K562 (cell line): ENCODE results near the gene HELZ2.

Experiments used
- POLR2A ChIP-seq: fragments of 450-650 bp; conservative IDR thresholded peaks from 2 replicates; pipeline ENCODE4 v1.6.1; 2016
- POLR2AphosphoS2 ChIP-seq: IDR thresholded peaks from 2 replicates; pipeline ENCODE4 v1.6.1; 2012; ENCODE audit warnings: low read length, improper control_type of control experiment
- RAD21 ChIP-seq, 2 experiments: fragments of 250-450 bp in 1 of 2; fragments of 450-650 bp in 1 of 2; sonication (Bioruptor Pico) in 1 of 2; formaldehyde crosslinking in 1 of 2; IDR thresholded peaks in 1 of 2; conservative IDR thresholded peaks in 1 of 2; 2 replicates each; pipeline versions ENCODE4 v1.4.0 to v1.8.0; 2020 to 2022; ENCODE audit warnings: mild to moderate bottlenecking in 2 of 2, moderate library complexity in 1 of 2
- SAFB ChIP-seq: fragments of 200-400 bp; formaldehyde crosslinking; IDR thresholded peaks from 2 replicates; pipeline ENCODE4 v1.6.1; 2017; ENCODE audit warnings: low read depth, low read length, borderline replicate concordance
- SRF ChIP-seq, 2 experiments: fragments of 250-450, 450-650 bp in 1 of 2; sonication (Bioruptor Pico) in 1 of 2; sonication (generic) in 1 of 2; formaldehyde crosslinking; IDR thresholded peaks; 2 replicates each; pipeline versions ENCODE4 v1.5.0 to v1.5.1; 2020 to 2022; ENCODE audit warnings: mild to moderate bottlenecking in 1 of 2, missing genetic modification reagents in 1 of 2
- TARDBP ChIP-seq: fragments of 450-650 bp; IDR thresholded peaks from 2 replicates; pipeline ENCODE4 v1.6.1; 2016
- ZNF146 ChIP-seq: IDR thresholded peaks from one replicate; pipeline ENCODE4 v1.6.1; 2018; ENCODE audit warnings: missing compliant biosample characterization; ENCODE audit not compliant: unreplicated experiment
- ZNF239 ChIP-seq: fragments of 250-450 bp; sonication (Bioruptor Pico); IDR thresholded peaks from 2 replicates; pipeline ENCODE4 v1.4.0; 2020; ENCODE audit warnings: mild to moderate bottlenecking
- TF ChIP-seq, protein P1 (sequence below): sonication (generic); formaldehyde crosslinking; IDR thresholded peaks from 2 replicates; pipeline ENCODE4 v1.8.1; 2022; ENCODE audit warnings: missing genetic modification reagents
- TF ChIP-seq, protein P2 (sequence below), 3 experiments: IDR thresholded peaks in 2 of 3; conservative IDR thresholded peaks in 1 of 3; 2 replicates each; pipeline ENCODE4 v1.5.1; 2011 to 2012; ENCODE audit warnings: low read length in 3 of 3, mild to moderate bottlenecking in 3 of 3, control low read depth in 2 of 3, improper control_type of control experiment in 1 of 3, inconsistent platforms in 1 of 3, low read depth in 1 of 3, mixed read lengths in 1 of 3, moderate library complexity in 1 of 3; ENCODE audit not compliant: insufficient read depth in 2 of 3
- TF ChIP-seq, protein P3 (sequence below): fragments of 450-650 bp; formaldehyde crosslinking; IDR thresholded peaks from 2 replicates; pipeline ENCODE4 v1.4.0; 2022; ENCODE audit warnings: mild to moderate bottlenecking, moderate library complexity

DNA sequence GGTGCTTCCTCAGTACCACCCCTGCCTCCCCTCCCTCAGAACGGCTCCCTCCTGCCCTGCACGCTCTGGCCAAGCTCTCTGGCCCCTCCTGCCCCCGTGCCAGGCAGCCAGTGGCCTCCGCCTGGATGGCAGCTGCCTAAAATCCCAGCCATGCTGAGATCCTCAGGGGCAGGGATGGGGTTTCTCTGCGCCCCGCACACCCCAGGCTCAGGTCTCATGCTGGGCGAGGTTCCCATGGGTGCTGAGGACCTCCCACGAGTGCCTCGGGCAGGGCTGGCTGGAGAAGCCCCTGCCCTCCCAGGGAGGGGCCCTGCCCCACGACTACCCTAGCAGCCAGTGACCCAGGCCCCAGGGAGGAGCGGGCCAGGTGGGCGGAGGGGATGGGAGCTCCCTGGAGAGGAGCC, 39.6 kb downstream of the HELZ2 start:
- TF ChIP-seq POLR2A (no peak), TARDBP (no peak), SRF (CRISPR knock-in tag; IDR thresholded peaks at IDR 0.05) (no peak), RAD21 (CRISPR knock-in tag; conservative IDR thresholded peaks at IDR 0.05 in 1 of 2, IDR thresholded peaks at IDR 0.05 in 1 of 2) (no peak), SAFB (no peak), ZNF239 (CRISPR knock-in tag) (no peak), POLR2AphosphoS2 (no peak), ZNF146 (CRISPR knock-in tag) (no peak)
- TF ChIP-seq, protein P1, sequence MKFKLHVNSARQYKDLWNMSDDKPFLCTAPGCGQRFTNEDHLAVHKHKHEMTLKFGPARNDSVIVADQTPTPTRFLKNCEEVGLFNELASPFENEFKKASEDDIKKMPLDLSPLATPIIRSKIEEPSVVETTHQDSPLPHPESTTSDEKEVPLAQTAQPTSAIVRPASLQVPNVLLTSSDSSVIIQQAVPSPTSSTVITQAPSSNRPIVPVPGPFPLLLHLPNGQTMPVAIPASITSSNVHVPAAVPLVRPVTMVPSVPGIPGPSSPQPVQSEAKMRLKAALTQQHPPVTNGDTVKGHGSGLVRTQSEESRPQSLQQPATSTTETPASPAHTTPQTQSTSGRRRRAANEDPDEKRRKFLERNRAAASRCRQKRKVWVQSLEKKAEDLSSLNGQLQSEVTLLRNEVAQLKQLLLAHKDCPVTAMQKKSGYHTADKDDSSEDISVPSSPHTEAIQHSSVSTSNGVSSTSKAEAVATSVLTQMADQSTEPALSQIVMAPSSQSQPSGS (CRISPR knock-in tag): 0 out of 2 replicates have a peak, but pooled peaks have one; percentile 15
- TF ChIP-seq, protein P2, sequence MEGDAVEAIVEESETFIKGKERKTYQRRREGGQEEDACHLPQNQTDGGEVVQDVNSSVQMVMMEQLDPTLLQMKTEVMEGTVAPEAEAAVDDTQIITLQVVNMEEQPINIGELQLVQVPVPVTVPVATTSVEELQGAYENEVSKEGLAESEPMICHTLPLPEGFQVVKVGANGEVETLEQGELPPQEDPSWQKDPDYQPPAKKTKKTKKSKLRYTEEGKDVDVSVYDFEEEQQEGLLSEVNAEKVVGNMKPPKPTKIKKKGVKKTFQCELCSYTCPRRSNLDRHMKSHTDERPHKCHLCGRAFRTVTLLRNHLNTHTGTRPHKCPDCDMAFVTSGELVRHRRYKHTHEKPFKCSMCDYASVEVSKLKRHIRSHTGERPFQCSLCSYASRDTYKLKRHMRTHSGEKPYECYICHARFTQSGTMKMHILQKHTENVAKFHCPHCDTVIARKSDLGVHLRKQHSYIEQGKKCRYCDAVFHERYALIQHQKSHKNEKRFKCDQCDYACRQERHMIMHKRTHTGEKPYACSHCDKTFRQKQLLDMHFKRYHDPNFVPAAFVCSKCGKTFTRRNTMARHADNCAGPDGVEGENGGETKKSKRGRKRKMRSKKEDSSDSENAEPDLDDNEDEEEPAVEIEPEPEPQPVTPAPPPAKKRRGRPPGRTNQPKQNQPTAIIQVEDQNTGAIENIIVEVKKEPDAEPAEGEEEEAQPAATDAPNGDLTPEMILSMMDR (IDR thresholded peaks at IDR 0.05 in 2 of 3, conservative IDR thresholded peaks at IDR 0.05 in 1 of 3; ENCODE audit: insufficient read depth in 2 of 3, low read depth in 1 of 3, low read length in 3 of 3): no peak
- TF ChIP-seq, protein P3, sequence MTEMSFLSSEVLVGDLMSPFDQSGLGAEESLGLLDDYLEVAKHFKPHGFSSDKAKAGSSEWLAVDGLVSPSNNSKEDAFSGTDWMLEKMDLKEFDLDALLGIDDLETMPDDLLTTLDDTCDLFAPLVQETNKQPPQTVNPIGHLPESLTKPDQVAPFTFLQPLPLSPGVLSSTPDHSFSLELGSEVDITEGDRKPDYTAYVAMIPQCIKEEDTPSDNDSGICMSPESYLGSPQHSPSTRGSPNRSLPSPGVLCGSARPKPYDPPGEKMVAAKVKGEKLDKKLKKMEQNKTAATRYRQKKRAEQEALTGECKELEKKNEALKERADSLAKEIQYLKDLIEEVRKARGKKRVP: no peak
